Measurements from ENCODE around the gene SP100. TPM values are rescaled to one million over a fixed set of nuclear protein-coding genes. Genes with fewer than 3 reads are reported as not detected.

Gene SP100
- total RNA-seq, 2 donors from 2014 or later = 0.11 to 0.70 TPM

GRCh38 chr2:230589025-230589424, 173.0 kb downstream of the SP100 start:
- no peaks in the 10 kb centered on the region for H3K27me3 ChIP-seq (ENCODE audit: control insufficient read depth, insufficient read depth, low read length, poor library complexity, severe bottlenecking)
- no peak for DNase-seq
- no peak overlapping the region for H3K9ac ChIP-seq (ENCODE audit: extremely low read depth, low read length, poor library complexity, severe bottlenecking)
- Mint-ChIP-seq H3K9me3 (no peaks in the 10 kb centered on the region), H3K27me3 (ENCODE audit: insufficient read depth) (no peaks in the 10 kb centered on the region), H3K4me1 (no peaks in the 10 kb centered on the region), H3K27ac (no peak overlapping the region), H3K36me3 (ENCODE audit: low read depth) (no peaks in the 10 kb centered on the region), H3K4me3 (no peak overlapping the region)
- H3K9me3 ChIP-seq (ENCODE audit: control insufficient read depth, low read length) = no peaks in the 10 kb centered on the region
- WGBS, 2 experiments (ENCODE audit: insufficient coverage in 1 of 2, insufficient read length in 1 of 2) = 65% methylated on average over 3 of the region's 3 CpGs; no CpG with 5 or more reads in 1 of the 2 experiments
- TF ChIP-seq CTCF (conservative IDR thresholded peaks at IDR 0.05) = no peak
- no peak overlapping the region for H3K4me3 ChIP-seq (ENCODE audit: low read length)
- no peaks in the 10 kb centered on the region for H3K36me3 ChIP-seq (ENCODE audit: control insufficient read depth, insufficient read depth, low read length)
- no peak overlapping the region for H3K27ac ChIP-seq (ENCODE audit: low read depth, low read length)
- H3K4me1 ChIP-seq (ENCODE audit: control insufficient read depth, insufficient read depth, low read length) = no peaks in the 10 kb centered on the region

GRCh38 chr2:230589497-230590015, 173.6 kb downstream of the SP100 start:
- no peaks in the 10 kb centered on the region for H3K4me1 ChIP-seq (ENCODE audit: control insufficient read depth, insufficient read depth, low read length)
- no peak overlapping the region for H3K27ac ChIP-seq (ENCODE audit: low read depth, low read length)
- H3K27ac Mint-ChIP-seq = no peak overlapping the region
- no peak for TF ChIP-seq CTCF (conservative IDR thresholded peaks at IDR 0.05)
- H3K4me3 ChIP-seq (ENCODE audit: low read length) = no peak overlapping the region
- no peak for DNase-seq
- H3K27me3 ChIP-seq (ENCODE audit: control insufficient read depth, insufficient read depth, low read length, poor library complexity, severe bottlenecking) = no peaks in the 10 kb centered on the region
- no peaks in the 10 kb centered on the region for H3K36me3 ChIP-seq (ENCODE audit: control insufficient read depth, insufficient read depth, low read length)
- H3K4me3 Mint-ChIP-seq = no peak overlapping the region
- H3K4me1 Mint-ChIP-seq = no peaks in the 10 kb centered on the region
- no peaks in the 10 kb centered on the region for H3K9me3 ChIP-seq (ENCODE audit: control insufficient read depth, low read length)
- no peaks in the 10 kb centered on the region for H3K27me3 Mint-ChIP-seq (ENCODE audit: insufficient read depth)
- H3K36me3 Mint-ChIP-seq (ENCODE audit: low read depth) = no peaks in the 10 kb centered on the region
- H3K9ac ChIP-seq (ENCODE audit: extremely low read depth, low read length, poor library complexity, severe bottlenecking) = no peak overlapping the region
- no peaks in the 10 kb centered on the region for H3K9me3 Mint-ChIP-seq
- WGBS, 2 experiments (ENCODE audit: insufficient coverage in 1 of 2, insufficient read length in 1 of 2) = 91 to 98% methylated on average over 3 of the region's 3 CpGs

GRCh38 chr2:230590333-230590732, 174.3 kb downstream of the SP100 start:
- Mint-ChIP-seq H3K27ac (no peak overlapping the region), H3K9me3 (no peaks in the 10 kb centered on the region), H3K27me3 (ENCODE audit: insufficient read depth) (no peaks in the 10 kb centered on the region), H3K4me1 (no peaks in the 10 kb centered on the region), H3K4me3 (no peak overlapping the region), H3K36me3 (ENCODE audit: low read depth) (no peaks in the 10 kb centered on the region)
- Histone ChIP-seq H3K4me1 (ENCODE audit: control insufficient read depth, insufficient read depth, low read length) (no peaks in the 10 kb centered on the region), H3K9ac (ENCODE audit: extremely low read depth, low read length, poor library complexity, severe bottlenecking) (no peak overlapping the region), H3K36me3 (ENCODE audit: control insufficient read depth, insufficient read depth, low read length) (no peaks in the 10 kb centered on the region), H3K9me3 (ENCODE audit: control insufficient read depth, low read length) (no peaks in the 10 kb centered on the region), H3K27me3 (ENCODE audit: control insufficient read depth, insufficient read depth, low read length, poor library complexity, severe bottlenecking) (no peaks in the 10 kb centered on the region), H3K27ac (ENCODE audit: low read depth, low read length) (no peak overlapping the region), H3K4me3 (ENCODE audit: low read length) (no peak overlapping the region)
- WGBS, 2 experiments (ENCODE audit: insufficient coverage in 1 of 2, insufficient read length in 1 of 2) = 63% methylated on average over 3 of the region's 3 CpGs; no CpG with 5 or more reads in 1 of the 2 experiments
- TF ChIP-seq CTCF (conservative IDR thresholded peaks at IDR 0.05) = no peak
- no peak for DNase-seq

All from endodermal cell (in vitro differentiated cells).